Forelimb muscle (tissue), 1 donor: ENCODE results near the gene RRAS2. TPM values are rescaled to one million over a fixed set of nuclear protein-coding genes. Genes with fewer than 3 reads are reported as not detected.

ENCODE experiments used
- DNase-seq: peaks from one replicate; pipeline ENCODE4 v3.0.0-alpha.2; 2013; ENCODE audit warnings: low read depth
- polyA plus RNA-seq: library from polyadenylated mRNA; unstranded; fragments of 120-200 nt; gene quantifications from one replicate; pipeline ENCODE4 v1.2.1, GENCODE V29; 2013; ENCODE audit not compliant: insufficient read length

Gene RRAS2
- polyA plus RNA-seq, 1 donor = 46.6 TPM

DNA sequence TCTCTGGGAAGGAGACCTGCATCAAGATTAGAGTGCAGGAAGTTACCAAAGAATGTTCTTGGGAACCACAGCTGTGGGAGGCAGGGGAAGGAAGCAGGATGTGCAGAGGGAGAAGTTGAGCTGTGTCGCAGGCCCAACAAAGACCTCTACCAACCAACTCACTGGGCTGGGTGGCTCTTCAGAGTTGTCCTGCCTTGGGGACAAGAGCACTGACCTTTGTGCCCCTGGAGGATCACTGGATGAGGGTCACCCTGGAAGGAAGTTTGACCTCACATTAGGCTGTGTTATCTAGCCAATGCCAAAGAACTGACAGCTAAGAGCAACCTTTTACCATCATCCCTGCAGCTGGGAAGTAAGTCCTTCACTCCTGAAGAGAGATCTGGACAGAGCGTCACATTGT, 130.6 kb downstream of the RRAS2 start:
- DNase-seq = no peak

Other genes with a start within 250 kb of the RRAS2 start
- gene COPB1, start 140.6 kb upstream of the RRAS2 start, polyA plus RNA-seq = 83.1 TPM
- gene PSMA1, start 161.2 kb upstream of the RRAS2 start, polyA plus RNA-seq = 118 TPM